GM18861 (cell line): ENCODE results near the gene PGS1.

Experiments used
- ATAC-seq: cut with Tn5 transposase; IDR thresholded peaks from one replicate; pipeline ENCODE4 v1.9.1; 2021; ENCODE audit not compliant: unreplicated experiment

Gene PGS1

GRCh38 chr17:78403822-78404221 is 25.4 kb downstream of the PGS1 start:
- no peak for ATAC-seq

- ATAC-seq: no peak
Observed at GRCh38 chr17:78406396-78406795, 27.9 kb downstream of the PGS1 start.

GRCh38 chr17:78406920-78407319 is 28.5 kb downstream of the PGS1 start:
- ATAC-seq: no peak

- ATAC-seq: no peak
Observed at GRCh38 chr17:78407387-78408000, 29.0 kb downstream of the PGS1 start.

GRCh38 chr17:78408476-78409050 is 30.1 kb downstream of the PGS1 start:
- no peak for ATAC-seq

GRCh38 chr17:78409191-78409928 is 30.9 kb downstream of the PGS1 start:
- no peak for ATAC-seq

GRCh38 chr17:78411241-78411857 is 32.9 kb downstream of the PGS1 start:
- no peak for ATAC-seq

- ATAC-seq: no peak
Observed at GRCh38 chr17:78412403-78412802, 34.0 kb downstream of the PGS1 start.

GRCh38 chr17:78414178-78415162 is 36.0 kb downstream of the PGS1 start:
- no peak for ATAC-seq

- ATAC-seq: no peak
Observed at GRCh38 chr17:78415821-78416711, 37.6 kb downstream of the PGS1 start.

GRCh38 chr17:78416791-78417530 is 38.5 kb downstream of the PGS1 start:
- ATAC-seq: no peak

- ATAC-seq: no peak
Observed at GRCh38 chr17:78417531-78417909, 39.1 kb downstream of the PGS1 start.

GRCh38 chr17:78418326-78419026 is 40.0 kb downstream of the PGS1 start:
- ATAC-seq: no peak

GRCh38 chr17:78419970-78420815 is 41.7 kb downstream of the PGS1 start:
- no peak for ATAC-seq

- no peak for ATAC-seq
Observed at GRCh38 chr17:78421084-78421533, 42.7 kb downstream of the PGS1 start.

GRCh38 chr17:78421534-78422266 is 43.3 kb downstream of the PGS1 start:
- ATAC-seq: no peak

GRCh38 chr17:78422267-78422605 is 43.8 kb downstream of the PGS1 start:
- no peak for ATAC-seq
